ENCODE measurements around the gene ZNF618.

Gene ZNF618

GRCh38 chr9:113885183-113886025 lies 9.3 kb downstream of the ZNF618 start:
- DNase-seq = no peak

GRCh38 chr9:113886026-113886369 lies 9.9 kb downstream of the ZNF618 start:
- DNase-seq = no peak

GRCh38 chr9:113886466-113886865 lies 10.4 kb downstream of the ZNF618 start:
- no peak for DNase-seq

GRCh38 chr9:113886933-113887332 lies 10.8 kb downstream of the ZNF618 start:
- DNase-seq = no peak

- DNase-seq = no peak
These were observed 11.3 kb downstream of the ZNF618 start for GRCh38 chr9:113887436-113887835.

GRCh38 chr9:113888336-113888735 lies 12.2 kb downstream of the ZNF618 start:
- DNase-seq = no peak

GRCh38 chr9:113888976-113889375 lies 12.9 kb downstream of the ZNF618 start:
- DNase-seq = no peak

GRCh38 chr9:113890704-113891103 lies 14.6 kb downstream of the ZNF618 start:
- DNase-seq = no peak

- DNase-seq = no peak
These were observed 16.9 kb downstream of the ZNF618 start for GRCh38 chr9:113892861-113893491.

- DNase-seq = no peak
These were observed 18.1 kb downstream of the ZNF618 start for GRCh38 chr9:113894166-113894565.

GRCh38 chr9:113895526-113895925 lies 19.4 kb downstream of the ZNF618 start:
- DNase-seq = no peak

GRCh38 chr9:113896713-113897112 lies 20.6 kb downstream of the ZNF618 start:
- no peak for DNase-seq

GRCh38 chr9:113898151-113898550 lies 22.0 kb downstream of the ZNF618 start:
- no peak for DNase-seq

- DNase-seq = no peak
These were observed 22.5 kb downstream of the ZNF618 start for GRCh38 chr9:113898596-113898995.

- DNase-seq = no peak
These were observed 23.1 kb downstream of the ZNF618 start for GRCh38 chr9:113899205-113899604.

- no peak for DNase-seq
These were observed 25.1 kb downstream of the ZNF618 start for GRCh38 chr9:113901221-113901688.

GRCh38 chr9:113903514-113904077 lies 27.5 kb downstream of the ZNF618 start:
- DNase-seq = no peak

- DNase-seq = no peak
These were observed 30.5 kb downstream of the ZNF618 start for GRCh38 chr9:113906411-113907110.

GRCh38 chr9:113907282-113907681 lies 31.2 kb downstream of the ZNF618 start:
- DNase-seq = no peak

GRCh38 chr9:113909421-113909820 lies 33.3 kb downstream of the ZNF618 start:
- no peak for DNase-seq

- DNase-seq = no peak
These were observed 34.0 kb downstream of the ZNF618 start for GRCh38 chr9:113910036-113910639.

- no peak for DNase-seq
These were observed 35.9 kb downstream of the ZNF618 start for GRCh38 chr9:113911850-113912557.

Data from GOT3 (cell line).